T-helper 17 cell (primary cell): Measurements from ENCODE around the gene SLC41A3. TPM values are rescaled to one million over a fixed set of nuclear protein-coding genes. Genes with fewer than 3 reads are reported as not detected.
A peak's percentile ranks its signal among the peaks of the same experiment; 100 is the strongest.
"Not testable (repeated sequence)": the region's sequence is repeated elsewhere in the genome, so short reads cannot be mapped to it uniquely, and the experiment has no call there.

Experiments used
- ATAC-seq: fragments of 150-1000 bp; cut with Tn5 transposase; 2 replicates; pipeline ENCODE4 v1.10.0; 2021; ENCODE audit warnings: mild to moderate bottlenecking, moderate library complexity
- DNase-seq, 3 donors: peaks; one replicate each; pipeline versions ENCODE4 v3.0.0 to v3.0.0-alpha.2; 2020 to 2021
- H3K9me3 ChIP-seq: one replicate; pipeline ENCODE4 v1.7.0; 2013; ENCODE audit warnings: low read length, mild to moderate bottlenecking; ENCODE audit not compliant: control insufficient read depth, poor library complexity, severe bottlenecking
- H3K27ac Mint-ChIP-seq: one replicate; pipeline ENCODE4 v1.8.0; 2022; ENCODE audit warnings: mild to moderate bottlenecking, moderate library complexity, mixed read lengths
- H3K27me3 Mint-ChIP-seq: one replicate; pipeline ENCODE4 v1.8.0; 2022; ENCODE audit warnings: mixed read lengths
- H3K36me3 Mint-ChIP-seq: one replicate; pipeline ENCODE4 v1.8.0; 2022; ENCODE audit warnings: low read depth, mixed read lengths
- H3K4me1 Mint-ChIP-seq: one replicate; pipeline ENCODE4 v1.8.0; 2022; ENCODE audit warnings: mild to moderate bottlenecking, mixed read lengths
- H3K4me3 Mint-ChIP-seq: one replicate; pipeline ENCODE4 v1.8.0; 2022; ENCODE audit warnings: mild to moderate bottlenecking, moderate library complexity, mixed read lengths
- total RNA-seq, 4 donors: library from RNA in 2 of 4; stranded (reverse) in 2 of 4; gene quantifications; one replicate each; pipeline ENCODE4 v1.2.3 and lab custom pipeline; 2022 to 2026

The SLC41A3 gene
- total RNA-seq, 2 donors from 2014 or later, result 34.3 to 34.7 TPM

- ATAC-seq (peak; percentile 92), DNase-seq (peak; percentile 57 to 59 (median 58))
- Mint-ChIP-seq H3K27ac (peak overlapping the region; percentile 96), H3K4me3 (peak overlapping the region; percentile 92), H3K27me3 (no peaks in the 10 kb centered on the region), H3K4me1 (peaks cover 23% of the 10 kb centered on the region), H3K36me3 (peaks cover 2% of the 10 kb centered on the region)
- no peaks in the 10 kb centered on the region for H3K9me3 ChIP-seq
Measured at GRCh38 chr3:125990253-125990970, 93.5 kb downstream of the SLC41A3 start.

GRCh38 chr3:125984951-125985350, 99.0 kb downstream of the SLC41A3 start:
- H3K36me3 Mint-ChIP-seq, H3K4me3 Mint-ChIP-seq, H3K27ac Mint-ChIP-seq, H3K9me3 ChIP-seq, H3K27me3 Mint-ChIP-seq, DNase-seq: not testable (repeated sequence)
- H3K4me1 Mint-ChIP-seq, result peaks cover 14% of the 10 kb centered on the region
- peak; percentile 83 for ATAC-seq

- H3K27ac Mint-ChIP-seq, H3K27me3 Mint-ChIP-seq, H3K4me1 Mint-ChIP-seq, H3K36me3 Mint-ChIP-seq, H3K4me3 Mint-ChIP-seq, DNase-seq, ATAC-seq, H3K9me3 ChIP-seq: not testable (repeated sequence)
Measured at GRCh38 chr3:125977104-125977503, 106.8 kb downstream of the SLC41A3 start.

- not testable (repeated sequence) for ATAC-seq, H3K4me1 Mint-ChIP-seq, H3K27me3 Mint-ChIP-seq, H3K36me3 Mint-ChIP-seq, DNase-seq, H3K9me3 ChIP-seq, H3K27ac Mint-ChIP-seq, H3K4me3 Mint-ChIP-seq
Measured at GRCh38 chr3:125976003-125976390, 107.9 kb downstream of the SLC41A3 start.

- not testable (repeated sequence) for H3K27me3 Mint-ChIP-seq
Measured at GRCh38 chr3:125975245-125976002, 108.5 kb downstream of the SLC41A3 start.

GRCh38 chr3:125971997-125972944, 111.7 kb downstream of the SLC41A3 start:
- not testable (repeated sequence) for H3K4me1 Mint-ChIP-seq, H3K27me3 Mint-ChIP-seq, H3K9me3 ChIP-seq, H3K36me3 Mint-ChIP-seq, DNase-seq, H3K27ac Mint-ChIP-seq
- peak overlapping the region; percentile 67 for H3K4me3 Mint-ChIP-seq
- ATAC-seq, result peak; percentile 77

More at GRCh38 chr3:125975245-125976002, 108.5 kb downstream of the SLC41A3 start:
- ATAC-seq, H3K27ac Mint-ChIP-seq, H3K4me1 Mint-ChIP-seq, H3K9me3 ChIP-seq, H3K36me3 Mint-ChIP-seq, H3K4me3 Mint-ChIP-seq, DNase-seq: not testable (repeated sequence)

GRCh38 chr3:125968701-125969592, 115.0 kb downstream of the SLC41A3 start, which contains the start of gene ROPN1B:
Gene ROPN1B (plus strand): TSS chr3:125969178. CDS start chr3:125972055, 2,877 bp downstream.
- peak; percentile 89 for ATAC-seq
- not testable (repeated sequence) for H3K36me3 Mint-ChIP-seq, H3K9me3 ChIP-seq, H3K27me3 Mint-ChIP-seq, DNase-seq, H3K4me1 Mint-ChIP-seq, H3K27ac Mint-ChIP-seq
- H3K4me3 Mint-ChIP-seq, result peak within 1 kb of the TSS; percentile 76

GRCh38 chr3:125968121-125968520, 115.8 kb downstream of the SLC41A3 start:
- H3K4me1 Mint-ChIP-seq, H3K4me3 Mint-ChIP-seq, H3K36me3 Mint-ChIP-seq, H3K27ac Mint-ChIP-seq, ATAC-seq, DNase-seq, H3K9me3 ChIP-seq, H3K27me3 Mint-ChIP-seq: not testable (repeated sequence)

GRCh38 chr3:125967156-125967555, 116.8 kb downstream of the SLC41A3 start:
- Mint-ChIP-seq H3K36me3 (no peaks in the 10 kb centered on the region), H3K27ac (no peak overlapping the region), H3K4me3 (no peak overlapping the region), H3K4me1 (peaks cover 4% of the 10 kb centered on the region), H3K27me3 (peaks cover 3% of the 10 kb centered on the region)
- no peak for ATAC-seq
- DNase-seq, result no peak
- no peaks in the 10 kb centered on the region for H3K9me3 ChIP-seq

GRCh38 chr3:125965505-125965904, 118.4 kb downstream of the SLC41A3 start:
- H3K27me3 Mint-ChIP-seq, result peaks cover 2% of the 10 kb centered on the region
- ATAC-seq (no peak), DNase-seq (no peak)
- no peaks in the 10 kb centered on the region for H3K36me3 Mint-ChIP-seq
- H3K9me3 ChIP-seq, result no peaks in the 10 kb centered on the region
- no peak overlapping the region for H3K4me3 Mint-ChIP-seq
- H3K27ac Mint-ChIP-seq, result no peak overlapping the region
- H3K4me1 Mint-ChIP-seq, result no peaks in the 10 kb centered on the region

- H3K27ac Mint-ChIP-seq, H3K9me3 ChIP-seq, H3K4me1 Mint-ChIP-seq, DNase-seq, H3K4me3 Mint-ChIP-seq, H3K36me3 Mint-ChIP-seq, ATAC-seq, H3K27me3 Mint-ChIP-seq: not testable (repeated sequence)
Measured at GRCh38 chr3:125963834-125964233, 120.1 kb downstream of the SLC41A3 start.

GRCh38 chr3:125961289-125961589, 122.7 kb downstream of the SLC41A3 start:
- Mint-ChIP-seq H3K27ac (no peak overlapping the region), H3K36me3 (no peaks in the 10 kb centered on the region), H3K4me3 (no peak overlapping the region), H3K27me3 (peaks cover 25% of the 10 kb centered on the region), H3K4me1 (no peaks in the 10 kb centered on the region)
- no peak for ATAC-seq
- DNase-seq, result no peak
- H3K9me3 ChIP-seq, result no peaks in the 10 kb centered on the region
